Measurements from ENCODE around the gene MRPS2.

The MRPS2 gene

GRCh38 chr9:135552021-135552697 is 51.7 kb downstream of the MRPS2 start:
- Mint-ChIP-seq H3K4me3 (no peak overlapping the region), H3K9me3 (peaks cover 6% of the 10 kb centered on the region), H3K27ac (no peak overlapping the region), H3K27me3 (ENCODE audit: low read depth, poor library complexity) (peaks cover 9% of the 10 kb centered on the region), H3K36me3 (ENCODE audit: low read depth) (no peaks in the 10 kb centered on the region), H3K4me1 (peaks cover 18% of the 10 kb centered on the region)
- TF ChIP-seq, protein P1, sequence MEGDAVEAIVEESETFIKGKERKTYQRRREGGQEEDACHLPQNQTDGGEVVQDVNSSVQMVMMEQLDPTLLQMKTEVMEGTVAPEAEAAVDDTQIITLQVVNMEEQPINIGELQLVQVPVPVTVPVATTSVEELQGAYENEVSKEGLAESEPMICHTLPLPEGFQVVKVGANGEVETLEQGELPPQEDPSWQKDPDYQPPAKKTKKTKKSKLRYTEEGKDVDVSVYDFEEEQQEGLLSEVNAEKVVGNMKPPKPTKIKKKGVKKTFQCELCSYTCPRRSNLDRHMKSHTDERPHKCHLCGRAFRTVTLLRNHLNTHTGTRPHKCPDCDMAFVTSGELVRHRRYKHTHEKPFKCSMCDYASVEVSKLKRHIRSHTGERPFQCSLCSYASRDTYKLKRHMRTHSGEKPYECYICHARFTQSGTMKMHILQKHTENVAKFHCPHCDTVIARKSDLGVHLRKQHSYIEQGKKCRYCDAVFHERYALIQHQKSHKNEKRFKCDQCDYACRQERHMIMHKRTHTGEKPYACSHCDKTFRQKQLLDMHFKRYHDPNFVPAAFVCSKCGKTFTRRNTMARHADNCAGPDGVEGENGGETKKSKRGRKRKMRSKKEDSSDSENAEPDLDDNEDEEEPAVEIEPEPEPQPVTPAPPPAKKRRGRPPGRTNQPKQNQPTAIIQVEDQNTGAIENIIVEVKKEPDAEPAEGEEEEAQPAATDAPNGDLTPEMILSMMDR (IDR thresholded peaks at IDR 0.05), result no peak
- DNase-seq, result no peak

GRCh38 chr9:135552698-135553171 is 52.3 kb downstream of the MRPS2 start:
- peaks cover 9% of the 10 kb centered on the region for H3K27me3 Mint-ChIP-seq (ENCODE audit: low read depth, poor library complexity)
- DNase-seq, result peak; percentile 38
- H3K9me3 Mint-ChIP-seq, result peaks cover 6% of the 10 kb centered on the region
- no peak overlapping the region for H3K27ac Mint-ChIP-seq
- no peak overlapping the region for H3K4me3 Mint-ChIP-seq
- peaks cover 18% of the 10 kb centered on the region for H3K4me1 Mint-ChIP-seq
- H3K36me3 Mint-ChIP-seq (ENCODE audit: low read depth), result no peaks in the 10 kb centered on the region
- TF ChIP-seq, protein P1 (IDR thresholded peaks at IDR 0.05), result no peak

Data from nephron progenitor cell (in vitro differentiated cells).